ENCODE data around the gene CDK6.

The CDK6 gene

GRCh38 chr7:92586841-92587240 is 249.5 kb downstream of the CDK6 start:
- no peaks in the 10 kb centered on the region; the same call in 1 of the 2 replicates for H4K20me1 ChIP-seq (ENCODE audit: insufficient read depth, low read length)
- no peaks in the 10 kb centered on the region for H3K9me3 ChIP-seq (ENCODE audit: low read length)
- no peak overlapping the region for H3K27ac ChIP-seq (ENCODE audit: low read depth, low read length, poor library complexity, severe bottlenecking)
- TF ChIP-seq EZH2 (IDR thresholded peaks at IDR 0.05; ENCODE audit: borderline replicate concordance, low read length) = no peak
- no peaks in the 10 kb centered on the region for H3K27me3 ChIP-seq (ENCODE audit: insufficient read depth, low read length)
- peaks cover 46% of the 10 kb centered on the region for H3K36me3 ChIP-seq (ENCODE audit: insufficient read depth, low read length)
- no peak overlapping the region for H3K9ac ChIP-seq (ENCODE audit: low read length)
- no peaks in the 10 kb centered on the region for H3F3A ChIP-seq (ENCODE audit: insufficient read depth, low read length)
- H3K4me2 ChIP-seq (ENCODE audit: low read length) = no peak overlapping the region
- H2AFZ ChIP-seq (ENCODE audit: low read length) = no peak overlapping the region
- H3K79me2 ChIP-seq (ENCODE audit: insufficient read depth, low read length) = peaks cover 79% of the 10 kb centered on the region
- peaks cover 40% of the 10 kb centered on the region for H3K4me1 ChIP-seq (ENCODE audit: insufficient read depth, low read length, severe bottlenecking)
- no peak overlapping the region for H3K4me3 ChIP-seq (ENCODE audit: low read depth, low read length, poor library complexity, severe bottlenecking)
- H3K9me2 ChIP-seq (ENCODE audit: low read depth, low read length) = no peaks in the 10 kb centered on the region

- Histone ChIP-seq H3K27ac (ENCODE audit: low read depth, low read length, poor library complexity, severe bottlenecking) (no peak overlapping the region), H3K4me2 (ENCODE audit: low read length) (no peak overlapping the region), H4K20me1 (ENCODE audit: insufficient read depth, low read length) (no peaks in the 10 kb centered on the region; the same call in 1 of the 2 replicates), H3K4me3 (ENCODE audit: low read depth, low read length, poor library complexity, severe bottlenecking) (no peak overlapping the region), H3K9ac (ENCODE audit: low read length) (no peak overlapping the region), H3K9me3 (ENCODE audit: low read length) (no peaks in the 10 kb centered on the region), H3K79me2 (ENCODE audit: insufficient read depth, low read length) (peaks cover 83% of the 10 kb centered on the region), H3K36me3 (ENCODE audit: insufficient read depth, low read length) (peaks cover 49% of the 10 kb centered on the region), H3K4me1 (ENCODE audit: insufficient read depth, low read length, severe bottlenecking) (peaks cover 40% of the 10 kb centered on the region), H3F3A (ENCODE audit: insufficient read depth, low read length) (no peaks in the 10 kb centered on the region), H2AFZ (ENCODE audit: low read length) (no peak overlapping the region), H3K27me3 (ENCODE audit: insufficient read depth, low read length) (no peaks in the 10 kb centered on the region), H3K9me2 (ENCODE audit: low read depth, low read length) (no peaks in the 10 kb centered on the region)
- TF ChIP-seq CTCF (IDR thresholded peaks at IDR 0.05; ENCODE audit: low read length) = no peak
- TF ChIP-seq EZH2 (IDR thresholded peaks at IDR 0.05; ENCODE audit: borderline replicate concordance, low read length) = no peak
Observed at GRCh38 chr7:92586403-92586802, 250.0 kb downstream of the CDK6 start.

- Histone ChIP-seq H3K27me3 (ENCODE audit: insufficient read depth, low read length) (no peaks in the 10 kb centered on the region), H3K36me3 (ENCODE audit: insufficient read depth, low read length) (peaks cover 64% of the 10 kb centered on the region), H3K4me3 (ENCODE audit: low read depth, low read length, poor library complexity, severe bottlenecking) (no peak overlapping the region), H3K9ac (ENCODE audit: low read length) (no peak overlapping the region), H2AFZ (ENCODE audit: low read length) (no peak overlapping the region), H3F3A (ENCODE audit: insufficient read depth, low read length) (no peaks in the 10 kb centered on the region), H3K9me3 (ENCODE audit: low read length) (no peaks in the 10 kb centered on the region), H3K4me1 (ENCODE audit: insufficient read depth, low read length, severe bottlenecking) (peaks cover 33% of the 10 kb centered on the region), H4K20me1 (ENCODE audit: insufficient read depth, low read length) (peaks cover 4% of the 10 kb centered on the region), H3K27ac (ENCODE audit: low read depth, low read length, poor library complexity, severe bottlenecking) (no peak overlapping the region), H3K4me2 (ENCODE audit: low read length) (no peak overlapping the region), H3K9me2 (ENCODE audit: low read depth, low read length) (no peaks in the 10 kb centered on the region), H3K79me2 (ENCODE audit: insufficient read depth, low read length) (peaks cover 95% of the 10 kb centered on the region)
- TF ChIP-seq CTCF (IDR thresholded peaks at IDR 0.05; ENCODE audit: low read length) = no peak
- no peak for TF ChIP-seq EZH2 (IDR thresholded peaks at IDR 0.05; ENCODE audit: borderline replicate concordance, low read length)
Observed at GRCh38 chr7:92584953-92585352, 251.4 kb downstream of the CDK6 start.

GRCh38 chr7:92582948-92583347 is 253.4 kb downstream of the CDK6 start:
- H3K4me3 ChIP-seq (ENCODE audit: low read depth, low read length, poor library complexity, severe bottlenecking) = no peak overlapping the region
- H3K9me3 ChIP-seq (ENCODE audit: low read length) = no peaks in the 10 kb centered on the region
- H3K27me3 ChIP-seq (ENCODE audit: insufficient read depth, low read length) = no peaks in the 10 kb centered on the region
- no peak for TF ChIP-seq EZH2 (IDR thresholded peaks at IDR 0.05; ENCODE audit: borderline replicate concordance, low read length)
- no peak for TF ChIP-seq CTCF (IDR thresholded peaks at IDR 0.05; ENCODE audit: low read length)
- no peak overlapping the region for H2AFZ ChIP-seq (ENCODE audit: low read length)
- peaks cover 79% of the 10 kb centered on the region for H3K36me3 ChIP-seq (ENCODE audit: insufficient read depth, low read length)
- no peak overlapping the region for H3K9ac ChIP-seq (ENCODE audit: low read length)
- H3K79me2 ChIP-seq (ENCODE audit: insufficient read depth, low read length) = peaks cover 86% of the 10 kb centered on the region
- H3K4me1 ChIP-seq (ENCODE audit: insufficient read depth, low read length, severe bottlenecking) = peaks cover 19% of the 10 kb centered on the region
- no peak overlapping the region for H3K27ac ChIP-seq (ENCODE audit: low read depth, low read length, poor library complexity, severe bottlenecking)
- no peaks in the 10 kb centered on the region for H3F3A ChIP-seq (ENCODE audit: insufficient read depth, low read length)
- H3K4me2 ChIP-seq (ENCODE audit: low read length) = no peak overlapping the region
- H3K9me2 ChIP-seq (ENCODE audit: low read depth, low read length) = no peaks in the 10 kb centered on the region
- peaks cover 8% of the 10 kb centered on the region; the same call in 1 of the 2 replicates for H4K20me1 ChIP-seq (ENCODE audit: insufficient read depth, low read length)

Data from OCI-LY1 (cell line).